Stimulated activated CD4-positive, alpha-beta T cell treated with anti-CD3 and anti-CD28 coated beads, Interleukin-12 subunit alpha, Interleukin-12 subunit beta, amount 100 ng/mL, for 4 hours (primary cell): ENCODE data around the gene PIK3R2.

Experiments used
- DNase-seq: peaks from one replicate; pipeline ENCODE4 v3.0.0-alpha.2; 2020

PIK3R2 gene

DNA sequence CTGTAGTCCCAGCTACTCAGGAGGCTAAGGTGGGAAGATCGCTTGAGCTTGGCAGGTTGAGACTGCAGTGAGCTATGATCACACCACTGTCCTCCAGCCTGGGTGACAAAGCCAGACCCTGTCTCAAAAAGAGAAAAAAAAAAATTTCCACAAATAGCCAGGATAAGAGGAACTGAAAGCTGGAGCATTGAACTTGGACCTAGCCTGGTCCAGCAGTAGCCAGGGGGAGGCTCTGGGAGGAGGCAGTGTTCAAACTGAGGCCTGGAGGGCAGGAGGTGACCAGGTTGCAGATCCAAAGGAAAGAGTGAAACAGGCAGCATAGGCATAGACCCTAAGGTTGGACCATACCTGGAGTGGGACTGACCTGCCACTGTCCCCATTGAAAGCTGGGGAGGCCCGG, 26.9 kb upstream of the PIK3R2 start:
- no peak for DNase-seq

DNA sequence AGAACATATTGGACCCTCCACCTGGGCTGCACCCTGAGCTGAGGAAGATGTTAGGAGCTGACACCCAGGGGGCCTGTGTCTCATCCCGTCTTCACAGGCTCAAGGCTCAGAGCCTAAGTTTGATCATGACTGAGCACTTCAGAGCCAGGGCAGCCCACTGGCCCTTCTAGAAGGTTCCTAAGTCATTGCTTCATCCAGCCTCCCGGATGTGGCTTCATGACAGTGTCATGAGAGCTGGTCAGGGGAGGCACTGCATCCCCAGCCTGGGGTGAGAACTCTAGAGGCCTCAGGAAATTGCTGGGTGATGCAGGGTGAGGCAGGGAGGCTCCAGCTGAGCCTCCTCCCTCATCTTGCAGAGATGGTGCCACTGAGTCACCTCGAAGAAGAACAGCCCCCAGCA, 24.9 kb upstream of the PIK3R2 start:
- DNase-seq = no peak

DNA sequence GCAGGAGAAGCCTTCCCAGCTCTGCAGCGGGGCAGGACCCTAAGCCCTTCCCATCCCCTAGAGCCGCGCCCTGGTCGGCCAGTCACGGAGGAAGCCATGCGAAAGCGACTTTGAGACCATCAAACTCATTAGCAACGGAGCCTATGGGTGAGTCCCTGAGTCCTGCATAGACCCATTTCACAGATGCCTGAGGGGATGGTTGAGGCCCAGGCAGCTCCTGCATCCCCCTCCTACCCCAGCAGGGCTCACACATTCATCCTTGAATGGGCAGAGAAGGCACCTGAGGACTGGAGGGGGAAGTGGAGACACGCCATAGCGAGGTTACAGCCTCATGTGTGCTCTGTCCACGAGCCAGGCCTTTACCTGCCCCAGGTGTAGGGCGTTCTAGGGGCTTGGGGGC, 24.2 kb upstream of the PIK3R2 start:
- DNase-seq = no peak

DNA sequence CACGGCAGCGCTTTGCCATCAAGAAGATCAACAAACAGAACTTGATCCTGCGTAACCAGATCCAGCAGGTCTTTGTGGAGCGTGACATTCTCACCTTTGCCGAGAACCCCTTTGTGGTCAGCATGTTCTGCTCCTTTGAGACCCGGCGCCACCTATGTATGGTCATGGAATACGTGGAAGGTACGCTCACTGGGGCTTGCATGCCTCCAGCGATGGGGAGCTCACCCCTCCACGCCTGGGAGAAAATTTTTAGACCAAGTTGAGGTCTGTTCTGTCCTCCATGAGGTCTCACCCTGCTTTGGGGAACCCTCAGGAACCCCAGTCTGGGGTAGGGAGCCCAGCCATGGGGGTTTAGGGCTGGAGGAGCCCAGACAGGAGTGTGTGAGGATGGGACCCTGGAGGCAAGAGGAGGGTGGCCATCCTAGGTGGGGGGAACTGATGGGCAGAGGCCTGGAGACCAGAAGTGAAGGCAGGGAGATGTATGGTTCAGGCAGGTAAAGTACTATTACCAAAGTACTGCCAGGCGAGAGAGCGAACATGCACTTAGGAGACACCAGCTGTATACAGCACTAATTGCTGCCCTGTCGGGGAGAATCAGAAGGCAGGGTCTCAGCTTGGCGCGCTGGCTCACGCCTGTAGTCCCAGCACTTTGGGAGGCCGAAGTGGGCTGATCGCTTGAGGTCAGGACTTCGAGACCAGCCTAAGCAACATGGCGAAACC, 22.3 kb upstream of the PIK3R2 start:
- no peak for DNase-seq

DNA sequence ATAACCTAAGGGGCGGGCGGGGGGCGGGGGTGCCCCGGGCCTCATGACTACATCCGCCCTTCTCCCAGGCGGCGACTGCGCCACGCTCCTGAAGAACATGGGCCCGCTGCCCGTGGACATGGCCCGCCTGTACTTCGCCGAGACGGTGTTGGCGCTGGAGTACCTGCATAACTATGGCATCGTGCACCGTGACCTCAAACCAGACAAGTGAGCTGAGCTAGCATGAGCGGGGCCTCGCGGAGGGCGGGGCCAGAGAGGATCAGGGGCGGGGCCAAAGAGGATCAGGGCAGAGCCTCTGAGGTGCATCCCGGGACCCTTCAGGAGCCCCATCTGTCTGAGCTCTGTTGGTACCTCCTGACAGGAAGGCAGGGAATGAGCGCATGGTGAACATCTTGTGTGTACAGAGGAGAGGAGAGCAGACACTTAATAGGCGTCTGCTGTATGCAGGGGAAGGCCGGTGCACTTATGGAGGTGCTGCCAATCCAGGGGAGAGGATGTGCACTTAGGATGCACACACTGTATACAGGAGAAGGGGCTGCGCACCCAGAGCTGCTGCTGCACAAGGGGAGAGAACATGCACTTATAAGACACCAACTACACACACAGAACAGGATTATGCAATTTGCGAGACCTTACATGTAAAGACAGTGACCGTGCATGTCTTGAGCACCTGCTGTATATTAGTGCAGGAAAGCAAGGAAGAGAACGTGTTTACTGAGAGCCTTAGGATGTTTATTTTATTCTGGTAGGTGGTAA, 20.9 kb upstream of the PIK3R2 start:
- DNase-seq = no peak

DNA sequence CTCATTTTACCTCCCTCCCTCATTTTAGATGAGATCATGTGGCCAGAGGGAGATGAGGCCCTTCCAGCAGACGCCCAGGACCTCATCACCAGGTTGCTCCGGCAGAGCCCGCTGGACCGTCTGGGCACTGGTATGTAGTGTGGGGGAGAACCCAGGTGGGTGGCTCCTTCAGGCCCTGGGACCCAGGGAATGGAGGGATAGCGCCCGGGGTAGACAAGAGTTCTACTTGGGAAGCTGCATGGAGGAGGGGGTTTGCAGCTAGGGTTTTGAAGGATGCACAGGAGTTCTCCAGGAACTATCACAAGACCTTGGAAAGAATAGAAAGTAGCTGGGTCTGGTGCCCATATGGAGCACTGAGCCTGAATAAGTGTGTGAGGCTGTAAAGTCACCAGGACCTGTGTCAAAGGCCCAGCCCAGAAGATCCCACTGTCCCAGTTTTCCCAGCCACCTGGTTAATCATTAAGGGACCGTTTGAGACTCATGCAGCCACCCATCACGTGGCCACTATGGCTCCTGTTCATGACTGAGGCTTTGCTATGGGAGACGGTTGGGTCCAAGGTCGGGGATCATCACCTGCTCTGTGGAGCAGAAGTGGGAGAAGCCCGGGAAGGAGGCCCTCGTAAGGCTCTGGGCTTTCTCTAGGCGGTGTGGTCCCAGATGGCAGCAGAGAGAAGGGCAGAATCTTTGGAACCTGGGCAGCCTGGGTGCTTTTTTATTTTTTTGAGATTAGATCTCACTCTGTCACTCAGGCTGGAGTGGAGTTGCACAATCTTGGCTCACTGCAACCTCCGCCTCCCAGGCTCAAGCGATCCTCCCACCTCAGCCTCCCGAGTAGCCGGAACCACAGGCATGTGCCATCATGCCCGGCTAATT, 17.0 kb upstream of the PIK3R2 start:
- no peak for DNase-seq

DNA sequence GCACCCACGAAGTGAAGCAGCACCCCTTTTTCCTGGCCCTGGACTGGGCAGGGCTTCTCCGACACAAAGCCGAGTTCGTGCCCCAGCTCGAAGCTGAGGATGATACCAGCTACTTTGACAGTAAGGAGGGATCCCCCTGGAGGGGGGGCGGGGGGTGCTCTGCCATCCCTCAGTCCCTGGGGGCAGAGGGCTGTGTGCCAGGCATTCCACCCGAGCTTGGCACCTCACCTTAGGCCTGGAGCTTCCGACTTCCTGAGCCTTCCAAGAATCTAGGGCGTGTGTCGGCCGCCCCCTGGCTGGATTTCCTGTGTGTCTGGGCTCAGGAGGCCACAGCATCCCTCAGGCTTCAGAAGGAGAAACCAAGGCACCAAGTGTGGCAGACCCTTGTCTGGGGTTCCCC, 15.7 kb upstream of the PIK3R2 start:
- DNase-seq = no peak

DNA sequence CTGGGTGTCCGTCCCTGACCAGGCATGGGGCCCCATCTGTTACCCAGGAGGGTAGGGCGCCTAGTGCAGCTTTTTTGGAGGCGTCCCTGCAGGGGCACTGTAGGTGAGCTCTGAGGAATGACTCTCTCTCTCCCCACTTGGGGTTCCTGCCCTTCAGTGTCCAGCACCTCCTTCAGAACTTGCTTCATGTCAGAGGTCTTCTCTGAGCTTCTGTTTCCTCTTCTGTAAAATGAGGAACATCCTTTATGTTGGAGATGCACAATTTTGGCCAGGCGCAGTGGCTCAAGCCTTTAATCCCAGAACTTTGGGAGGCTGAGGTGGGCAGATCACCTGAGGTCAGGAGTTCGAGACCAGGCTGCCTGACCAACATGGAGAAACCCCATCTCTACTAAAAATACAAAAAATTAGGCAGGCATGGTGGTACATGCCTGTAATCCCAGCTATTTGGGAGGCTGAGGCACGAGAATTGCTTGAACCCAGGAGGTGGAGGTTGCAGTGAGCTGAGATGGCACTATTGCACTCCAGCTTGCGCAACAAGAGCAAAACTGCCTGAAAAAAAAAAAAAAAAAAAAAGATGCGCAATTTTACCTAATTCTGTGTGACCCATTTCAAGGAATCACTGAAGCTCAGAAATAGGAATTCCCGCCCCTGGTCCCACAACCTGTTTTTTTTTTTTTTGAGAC, 15.2 kb upstream of the PIK3R2 start:
- DNase-seq = no peak

DNA sequence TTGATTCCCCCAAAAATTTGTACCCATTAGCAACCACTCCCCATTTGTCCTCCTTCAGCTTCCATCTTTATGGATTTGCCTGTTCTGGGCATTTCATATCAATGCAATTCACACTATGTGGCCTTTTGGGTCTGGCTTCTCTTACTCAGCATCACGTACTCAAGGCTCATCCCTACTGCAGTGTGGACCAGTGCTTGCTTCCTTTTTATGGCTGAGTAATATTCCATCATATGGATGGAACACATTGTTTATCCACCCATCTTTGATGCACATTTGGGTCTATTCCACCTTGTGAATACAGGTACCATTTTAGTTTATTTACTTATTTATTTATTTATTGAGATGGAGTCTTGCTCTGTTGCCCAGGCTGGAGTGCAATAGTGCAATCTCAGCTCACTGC, 12.5 kb upstream of the PIK3R2 start:
- DNase-seq = no peak

DNA sequence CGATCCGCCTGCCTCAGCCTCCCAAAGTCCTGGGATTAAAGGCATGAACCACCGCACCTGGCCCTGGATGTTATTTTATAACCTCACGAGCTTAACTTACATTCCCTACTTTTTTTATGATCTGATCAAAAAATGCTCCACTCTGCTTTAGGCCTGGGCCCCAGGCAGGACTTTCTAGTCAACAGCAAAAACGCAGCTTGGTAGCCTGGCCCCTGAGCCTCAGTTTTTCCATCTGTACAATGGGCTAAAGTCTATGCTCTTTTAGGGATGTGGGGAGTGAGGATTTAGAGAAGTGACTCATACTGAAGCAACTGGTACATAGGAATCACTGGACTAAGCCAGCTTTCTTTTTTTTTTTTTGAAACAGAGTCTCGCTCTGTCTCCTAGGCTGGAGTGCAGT, 11.9 kb upstream of the PIK3R2 start:
- no peak for DNase-seq

DNA sequence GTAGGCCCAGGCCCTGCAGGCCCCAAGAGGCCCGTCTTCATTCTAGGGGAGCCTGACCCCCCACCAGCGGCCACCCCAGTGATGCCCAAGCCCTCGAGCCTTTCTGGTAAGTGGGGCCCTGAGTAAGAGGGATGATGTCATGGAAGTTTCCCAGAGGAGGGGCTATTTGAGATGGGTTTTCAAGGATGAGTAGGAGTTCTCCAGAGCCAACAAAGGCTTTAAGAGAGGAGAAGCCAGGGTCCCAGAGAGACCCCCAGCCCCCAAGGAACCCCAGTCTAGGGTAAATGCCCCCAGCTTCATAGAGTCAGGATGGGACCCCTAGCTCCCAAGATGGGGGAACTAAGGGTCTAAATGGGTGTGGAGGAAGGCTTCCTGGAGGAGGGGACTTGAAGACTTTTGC, 9.1 kb upstream of the PIK3R2 start:
- no peak for DNase-seq

DNA sequence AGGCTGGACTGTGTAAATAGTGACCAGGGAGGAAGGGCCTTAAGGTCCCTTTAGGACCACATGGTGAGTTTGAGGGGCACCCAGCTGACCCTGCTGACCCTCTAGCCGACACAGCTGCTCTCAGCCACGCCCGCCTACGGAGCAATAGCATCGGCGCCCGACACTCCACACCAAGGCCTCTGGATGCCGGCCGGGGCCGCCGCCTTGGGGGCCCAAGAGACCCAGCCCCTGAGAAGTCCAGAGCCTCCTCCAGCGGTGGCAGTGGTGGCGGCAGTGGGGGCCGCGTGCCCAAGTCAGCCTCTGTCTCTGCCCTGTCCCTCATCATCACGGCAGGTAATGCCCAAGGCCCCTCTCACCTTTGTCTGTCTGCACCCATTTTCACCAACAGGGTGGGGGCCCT, 8.6 kb upstream of the PIK3R2 start:
- no peak for DNase-seq

DNA sequence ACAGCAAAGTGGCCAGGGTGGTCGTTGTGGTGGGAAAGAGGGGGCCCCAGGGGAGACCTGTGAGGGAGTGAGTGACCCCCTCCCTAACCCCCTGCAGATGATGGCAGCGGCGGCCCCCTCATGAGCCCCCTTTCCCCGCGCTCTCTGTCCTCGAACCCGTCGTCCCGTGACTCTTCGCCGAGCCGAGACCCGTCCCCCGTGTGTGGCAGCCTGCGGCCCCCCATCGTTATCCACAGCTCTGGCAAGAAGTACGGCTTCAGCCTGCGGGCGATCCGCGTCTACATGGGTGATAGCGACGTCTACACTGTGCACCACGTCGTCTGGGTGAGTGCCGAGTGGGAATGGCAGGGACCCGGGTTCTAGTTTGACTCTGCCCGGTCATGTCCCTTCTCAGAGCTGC, 8.1 kb upstream of the PIK3R2 start:
- DNase-seq = no peak

DNA sequence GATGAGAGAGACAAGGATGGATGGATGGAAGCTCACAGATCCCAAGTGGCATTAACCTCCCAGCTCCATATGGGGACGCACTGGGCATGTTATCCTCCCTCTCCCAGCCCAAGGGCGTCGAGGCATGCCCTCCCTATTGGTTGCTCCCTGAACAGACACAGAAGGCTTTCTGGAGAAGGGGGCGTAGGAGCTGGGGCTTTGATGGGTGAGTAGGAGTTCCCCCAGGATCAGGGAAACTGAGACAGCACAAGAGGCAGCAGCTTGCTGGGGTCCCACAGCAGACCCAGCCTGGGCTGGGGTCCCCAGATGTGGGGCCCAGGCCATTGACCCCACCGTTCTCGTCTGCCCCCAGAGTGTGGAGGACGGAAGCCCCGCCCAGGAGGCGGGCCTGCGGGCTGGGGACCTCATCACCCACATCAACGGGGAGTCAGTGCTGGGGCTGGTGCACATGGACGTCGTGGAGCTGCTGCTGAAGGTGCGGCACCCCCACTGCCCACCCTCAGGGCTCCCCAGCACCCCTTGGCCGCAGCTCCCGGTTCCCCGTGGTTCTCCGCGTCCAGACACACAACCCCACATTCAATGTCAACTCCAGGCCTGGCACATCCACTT, 7.5 kb upstream of the PIK3R2 start:
- DNase-seq = no peak

DNA sequence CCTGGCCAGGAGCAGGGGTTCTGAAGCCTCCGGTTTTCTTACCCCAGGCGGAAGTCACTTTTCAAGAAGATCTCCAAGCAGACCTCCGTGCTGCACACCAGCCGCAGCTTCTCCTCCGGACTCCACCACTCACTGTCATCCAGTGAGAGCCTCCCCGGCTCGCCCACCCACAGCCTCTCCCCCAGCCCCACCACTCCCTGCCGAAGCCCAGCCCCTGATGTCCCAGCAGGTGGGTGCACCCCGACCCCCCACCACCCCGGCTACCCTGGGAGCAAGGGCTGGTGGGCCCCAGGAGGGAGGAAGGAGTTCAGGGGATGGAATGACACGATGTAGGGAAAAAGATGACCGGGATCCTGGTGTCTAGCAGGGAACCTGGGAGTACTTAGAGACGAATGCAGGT, 5.6 kb upstream of the PIK3R2 start:
- DNase-seq = no peak

DNA sequence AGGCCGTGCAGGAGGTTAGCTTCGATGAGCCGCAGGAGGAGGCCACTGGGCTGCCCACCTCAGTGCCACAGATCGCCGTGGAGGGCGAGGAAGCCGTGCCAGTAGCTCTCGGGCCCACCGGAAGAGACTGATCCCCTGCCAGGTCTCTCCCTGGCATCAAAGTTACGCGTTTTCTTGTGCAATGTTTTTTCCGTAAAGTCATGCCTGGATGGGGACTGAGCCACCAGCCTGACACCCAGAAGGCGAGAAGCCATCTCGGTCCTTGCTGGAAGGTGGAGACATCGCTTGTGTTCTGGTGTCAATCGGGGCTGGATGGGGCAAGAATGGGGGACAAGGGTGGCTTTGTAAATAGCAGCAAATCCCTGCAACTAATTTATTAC, 3.4 kb upstream of the PIK3R2 start:
- DNase-seq = no peak

DNA sequence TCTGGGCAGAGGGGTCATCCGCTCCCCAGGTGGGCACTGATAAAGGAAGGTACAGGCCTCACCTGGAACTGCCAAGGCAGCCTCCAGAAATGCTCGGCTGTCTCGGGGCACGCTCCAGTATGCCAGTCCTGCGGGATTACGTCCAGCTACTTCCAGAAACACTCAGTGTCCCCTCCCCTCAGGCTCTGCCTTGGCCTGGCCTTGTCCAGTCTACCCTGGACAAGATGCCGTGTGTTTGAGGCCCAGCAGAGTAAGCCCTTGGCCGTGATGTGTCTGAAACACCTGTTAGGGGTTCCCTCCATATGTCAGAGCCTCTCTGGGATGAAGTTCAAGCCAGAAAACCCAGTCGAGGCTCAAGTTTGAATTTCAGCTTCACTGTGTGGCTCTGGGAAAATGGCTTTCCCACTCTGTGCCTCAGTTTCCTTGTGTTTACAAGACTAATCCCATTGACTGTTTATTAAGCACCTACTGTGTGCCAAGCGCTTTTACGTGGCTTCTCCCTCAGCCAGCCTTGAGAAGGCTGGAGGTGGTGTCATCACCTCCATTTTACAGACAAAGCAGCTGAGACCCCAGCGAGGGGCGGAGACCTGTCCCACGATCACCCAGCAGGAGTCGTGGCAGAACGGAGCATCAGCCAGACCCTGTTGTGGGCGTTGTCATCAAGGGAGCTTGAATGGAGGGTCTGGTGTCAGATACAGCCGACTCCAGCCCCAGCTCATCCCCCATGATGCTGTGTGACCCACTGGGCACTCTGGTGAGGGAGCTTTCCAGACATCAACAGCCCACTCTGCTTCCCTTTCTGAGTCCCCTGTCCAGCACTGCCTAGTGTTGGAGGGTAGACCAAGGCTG, 2.0 kb upstream of the PIK3R2 start:
- no peak for DNase-seq

DNA sequence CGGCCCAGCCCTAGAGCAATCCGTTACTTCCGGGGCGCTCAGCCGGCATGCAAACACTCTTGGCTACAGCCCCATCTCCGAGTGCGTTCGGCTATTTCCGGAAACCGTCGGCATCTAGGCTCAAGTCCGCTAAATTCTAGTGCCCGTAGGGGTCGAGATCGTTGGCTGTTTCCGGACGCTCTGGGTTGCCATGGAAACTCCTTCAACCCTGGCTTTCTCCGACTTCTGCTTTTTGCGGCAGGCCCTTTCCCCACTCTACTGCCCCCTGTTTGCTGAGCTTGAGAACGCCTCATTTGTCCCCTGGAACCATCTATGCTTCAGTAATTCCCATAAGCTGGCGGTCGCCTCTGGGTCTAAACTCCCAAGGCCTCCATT, 534 bp upstream of the PIK3R2 start:
- DNase-seq = peak; percentile 99

DNA sequence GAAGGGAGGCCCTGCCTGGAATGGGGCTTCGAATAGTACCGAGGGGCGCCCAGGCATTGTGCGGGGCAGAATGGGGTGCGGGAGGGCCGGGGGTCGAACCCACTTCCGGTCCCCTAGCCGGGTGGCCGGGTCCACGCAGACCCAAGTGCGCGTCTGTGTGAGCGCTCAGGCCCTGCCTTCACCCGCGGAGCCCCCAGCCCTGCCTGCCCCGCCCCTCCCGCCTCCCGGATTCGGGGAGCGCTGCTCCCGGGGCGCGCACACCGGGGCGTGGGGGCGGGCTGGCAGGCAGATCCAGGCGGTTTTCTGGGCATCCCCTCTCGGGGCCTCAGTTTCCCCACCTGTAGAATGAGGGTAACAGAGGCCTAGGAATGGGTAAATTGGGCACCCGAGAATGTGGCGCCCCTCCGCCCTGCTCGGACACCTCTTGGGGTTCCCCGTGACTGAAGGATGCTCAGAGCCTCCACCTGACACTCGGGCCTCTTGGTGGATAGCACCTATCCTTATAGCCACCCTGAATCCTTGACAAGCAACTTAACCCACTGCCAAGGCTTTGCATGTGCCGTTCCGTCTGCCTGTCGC, 682 bp downstream of the PIK3R2 start:
- peak; percentile 29 for DNase-seq

DNA sequence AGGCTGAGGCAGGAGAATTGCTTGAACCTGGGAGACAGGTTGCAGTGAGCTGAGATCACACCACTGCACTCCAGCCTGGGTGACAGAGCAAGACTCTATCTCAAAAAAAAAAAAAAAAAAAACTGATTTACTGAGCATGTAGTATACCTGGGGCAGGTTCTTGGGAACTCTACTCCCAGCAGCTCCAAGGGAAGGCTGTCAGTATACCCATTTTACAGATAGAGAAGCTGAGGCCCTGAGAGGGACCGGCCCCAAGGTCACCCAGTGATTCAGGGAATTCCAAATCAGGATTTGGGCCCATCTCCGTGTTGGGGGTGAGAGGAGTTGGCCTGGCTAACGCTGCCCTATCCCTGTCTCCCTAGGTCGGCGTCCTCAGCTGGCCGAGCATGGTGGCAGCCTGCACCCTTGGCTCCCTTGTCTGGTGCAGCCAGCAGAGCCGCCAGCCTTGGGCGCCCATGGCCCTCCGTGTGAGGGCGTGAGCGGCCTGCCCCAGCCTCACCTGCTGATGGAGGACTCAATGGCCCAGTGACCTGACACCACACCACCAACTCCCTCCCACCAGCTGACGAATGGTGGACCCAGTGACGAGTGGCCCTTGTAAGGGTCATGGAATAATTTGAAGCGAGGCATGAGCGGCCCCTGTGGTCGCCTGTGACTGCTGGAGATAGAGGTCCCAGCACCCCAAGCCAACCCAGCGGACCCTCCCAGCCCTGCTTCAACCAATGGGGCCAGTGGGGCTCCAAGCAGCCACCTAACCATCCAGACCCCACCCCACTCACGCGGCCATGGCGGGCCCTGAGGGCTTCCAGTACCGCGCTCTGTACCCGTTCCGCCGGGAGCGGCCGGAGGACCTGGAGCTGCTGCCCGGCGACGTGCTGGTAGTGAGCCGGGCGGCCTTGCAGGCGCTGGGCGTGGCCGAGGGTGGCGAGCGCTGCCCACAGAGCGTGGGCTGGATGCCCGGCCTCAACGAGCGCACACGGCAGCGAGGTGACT, 2.4 kb downstream of the PIK3R2 start:
- DNase-seq = no peak
